ENCODE results near the gene HSPA8. TPM values are rescaled to one million over a fixed set of nuclear protein-coding genes. Genes with fewer than 3 reads are reported as not detected.

HSPA8 gene
- polyA plus RNA-seq, 1 of the 3 experiments (the other 2 are of a cell fraction): 2,088 TPM

GRCh38 chr11:123083623-123084029, 21.7 kb upstream of the HSPA8 start (continued):
- TF ChIP-seq USF2 (IDR thresholded peaks at IDR 0.05; ENCODE audit: borderline replicate concordance, low read depth, low read length): no peak
- no peak for TF ChIP-seq FOXM1 (IDR thresholded peaks at IDR 0.05; ENCODE audit: low read depth)
- peak; percentile 38; the same call in 1 of the 2 replicates for TF ChIP-seq GABPA (IDR thresholded peaks at IDR 0.05; ENCODE audit: low read depth)
- TF ChIP-seq CHD2 (IDR thresholded peaks at IDR 0.05; ENCODE audit: low read length, partially characterized antibody): no peak
- peak; percentile 45; the same call in 1 of the 2 replicates for TF ChIP-seq MAX (IDR thresholded peaks at IDR 0.05; ENCODE audit: low read depth)
- no peak for TF ChIP-seq RCOR1 (IDR thresholded peaks at IDR 0.05; ENCODE audit: low read length)
- TF ChIP-seq SMC3 (IDR thresholded peaks at IDR 0.05; ENCODE audit: low read depth, low read length): no peak
- no peak for TF ChIP-seq ELF1 (IDR thresholded peaks at IDR 0.05)
- peak; percentile 89; the same call in 1 of the 2 replicates for TF ChIP-seq SIN3A (IDR thresholded peaks at IDR 0.05; ENCODE audit: borderline replicate concordance, low read depth, low read length)
- no peak for TF ChIP-seq RAD21 (IDR thresholded peaks at IDR 0.05; ENCODE audit: low read length)
- TF ChIP-seq EP300 (IDR thresholded peaks at IDR 0.05; ENCODE audit: borderline replicate concordance in 1 of 2, low read depth in 1 of 2, low read length in 1 of 2): peak in 1 of 2 experiments; percentile 40; a peak in 1 of 4 replicates

- Histone ChIP-seq H3K4me1 (ENCODE audit: control insufficient read depth in 1 of 2, insufficient read depth in 2 of 2, low read depth in 1 of 2, low read length in 1 of 2) (peaks cover 0 to 17% of the 10 kb centered on the region in 2 experiments), H3K9me2 (no peaks in the 10 kb centered on the region), H3K36me3 (replicated peaks in 1 of 2; ENCODE audit: control insufficient read depth in 1 of 2, insufficient read depth in 2 of 2, low read length in 1 of 2) (peaks cover 12 to 69% of the 10 kb centered on the region in 2 experiments), H4K20me1 (ENCODE audit: insufficient read depth) (no peaks in the 10 kb centered on the region), H2AFZ (ENCODE audit: low read depth) (no peak overlapping the region), H3K9me3 (no peaks in the 10 kb centered on the region), H3K27ac (ENCODE audit: low read depth in 2 of 2, low read length in 1 of 2) (peak overlapping the region; percentile 44 to 97; a peak in 3 of 4 replicates), H3K79me2 (ENCODE audit: insufficient read depth) (peaks cover 32% of the 10 kb centered on the region), H3K27me3 (ENCODE audit: insufficient read depth) (no peaks in the 10 kb centered on the region), H3K4me3 (ENCODE audit: low read depth in 2 of 2, low read length in 1 of 2) (0 out of 4 replicates have a peak overlapping the region, but pooled peaks of 1 of the 2 experiments have one; percentile 13), H3K9ac (peak overlapping the region; percentile 37; the same call in 1 of the 2 replicates), H3F3A (replicated peaks; ENCODE audit: insufficient read depth) (peaks cover 37% of the 10 kb centered on the region), H3K4me2 (peak overlapping the region; percentile 12; the same call in 1 of the 2 replicates)
- CTCF ChIA-PET: interaction anchor here (0.9 to 2.3 kb wide), 4 partner anchors 11 to 356 kb away, joined by 3 to 10 read pairs (median 4); no protein-coding TSS in a partner anchor
- WGBS (ENCODE audit: low lambda C conversion rate): 78% methylated on average over 4 of the region's 4 CpGs
- DNase-seq: no peak
- TF ChIP-seq MAX (IDR thresholded peaks at IDR 0.05; ENCODE audit: low read depth) (no peak), ZBTB33 (IDR thresholded peaks at IDR 0.05; ENCODE audit: borderline replicate concordance, low read depth) (no peak), YY1 (IDR thresholded peaks at IDR 0.05; ENCODE audit: low read depth) (no peak), GABPA (IDR thresholded peaks at IDR 0.05; ENCODE audit: low read depth) (no peak), MXI1 (IDR thresholded peaks at IDR 0.05; ENCODE audit: low read depth, low read length) (no peak), REST (IDR thresholded peaks at IDR 0.05; ENCODE audit: low read depth, low read length) (no peak), POLR2AphosphoS5 (IDR thresholded peaks at IDR 0.05; ENCODE audit: low read depth, low read length) (no peak)
- POLR2A ChIA-PET: no interaction called here
Measured at GRCh38 chr11:123082977-123083376, 21.0 kb upstream of the HSPA8 start.
